Cerebellar cortex (tissue), 1 donor: Measurements from ENCODE around the gene PTS.

ENCODE experiments used
- DNase-seq: peaks from one replicate; pipeline ENCODE4 v3.0.0-alpha.2; 2015; ENCODE audit warnings: low spot score

The PTS gene

GRCh38 chr11:112222303-112222702 is 3.9 kb upstream of the PTS start:
- DNase-seq = no peak

- DNase-seq = no peak
Measured at GRCh38 chr11:112223121-112223520, 3.1 kb upstream of the PTS start.

- no peak for DNase-seq
Measured at GRCh38 chr11:112223754-112224532, 2.3 kb upstream of the PTS start.

GRCh38 chr11:112225753-112226061 is 521 bp upstream of the PTS start:
- no peak for DNase-seq

GRCh38 chr11:112226831-112227401 is 688 bp downstream of the PTS start:
- DNase-seq = peak; percentile 57

- peak; percentile 28 for DNase-seq
Measured at GRCh38 chr11:112227471-112227870, 1.2 kb downstream of the PTS start.

GRCh38 chr11:112228706-112229105 is 2.5 kb downstream of the PTS start:
- no peak for DNase-seq

- DNase-seq = no peak
Measured at GRCh38 chr11:112229159-112229558, 2.9 kb downstream of the PTS start.

GRCh38 chr11:112229746-112230433 is 3.7 kb downstream of the PTS start:
- DNase-seq = no peak

- DNase-seq = no peak
Measured at GRCh38 chr11:112231952-112232351, 5.7 kb downstream of the PTS start.

GRCh38 chr11:112235750-112236390 is 9.6 kb downstream of the PTS start:
- DNase-seq = no peak

- DNase-seq = no peak
Measured at GRCh38 chr11:112237451-112237850, 11.2 kb downstream of the PTS start.

- no peak for DNase-seq
Measured at GRCh38 chr11:112238041-112238440, 11.8 kb downstream of the PTS start.

GRCh38 chr11:112241486-112241885 is 15.3 kb downstream of the PTS start:
- DNase-seq = no peak

GRCh38 chr11:112247201-112247600 is 21.0 kb downstream of the PTS start:
- no peak for DNase-seq

GRCh38 chr11:112248201-112248600 is 22.0 kb downstream of the PTS start:
- no peak for DNase-seq

- DNase-seq = no peak
Measured at GRCh38 chr11:112249871-112250610, 23.8 kb downstream of the PTS start.

GRCh38 chr11:112253605-112254242 is 27.5 kb downstream of the PTS start:
- no peak for DNase-seq

- DNase-seq = peak; percentile 61
Measured at GRCh38 chr11:112255067-112255720, 29.0 kb downstream of the PTS start.

- DNase-seq = no peak
Measured at GRCh38 chr11:112260490-112260889, 34.3 kb downstream of the PTS start, which contains the start of gene PLET1. Gene PLET1 (minus strand): TSS chr11:112260860. CDS start chr11:112260589, 271 bp downstream.
